T-helper 1 cell treated with Interleukin-12 subunit alpha and Interleukin-12 subunit beta and Interleukin-4 antibody, amounts not matched to agents 30 ng/mL and 1 ng/mL, for 36 hours (primary cell): ENCODE measurements around the gene PDZK1IP1. TPM values are rescaled to one million over a fixed set of nuclear protein-coding genes. Genes with fewer than 3 reads are reported as not detected.

Source experiments
- intact Hi-C: fragments of 100-400 bp; cut with micrococcal nuclease; formaldehyde crosslinking; loops from one replicate; pipeline ENCODE4 v1.15.1; 2024
- total RNA-seq: library from RNA; stranded (reverse); gene quantifications from 2 replicates; pipeline ENCODE4 v1.2.3, GENCODE V29; 2022

PDZK1IP1 gene, protein sequence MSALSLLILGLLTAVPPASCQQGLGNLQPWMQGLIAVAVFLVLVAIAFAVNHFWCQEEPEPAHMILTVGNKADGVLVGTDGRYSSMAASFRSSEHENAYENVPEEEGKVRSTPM
- not detected in 2 replicates for total RNA-seq

DNA sequence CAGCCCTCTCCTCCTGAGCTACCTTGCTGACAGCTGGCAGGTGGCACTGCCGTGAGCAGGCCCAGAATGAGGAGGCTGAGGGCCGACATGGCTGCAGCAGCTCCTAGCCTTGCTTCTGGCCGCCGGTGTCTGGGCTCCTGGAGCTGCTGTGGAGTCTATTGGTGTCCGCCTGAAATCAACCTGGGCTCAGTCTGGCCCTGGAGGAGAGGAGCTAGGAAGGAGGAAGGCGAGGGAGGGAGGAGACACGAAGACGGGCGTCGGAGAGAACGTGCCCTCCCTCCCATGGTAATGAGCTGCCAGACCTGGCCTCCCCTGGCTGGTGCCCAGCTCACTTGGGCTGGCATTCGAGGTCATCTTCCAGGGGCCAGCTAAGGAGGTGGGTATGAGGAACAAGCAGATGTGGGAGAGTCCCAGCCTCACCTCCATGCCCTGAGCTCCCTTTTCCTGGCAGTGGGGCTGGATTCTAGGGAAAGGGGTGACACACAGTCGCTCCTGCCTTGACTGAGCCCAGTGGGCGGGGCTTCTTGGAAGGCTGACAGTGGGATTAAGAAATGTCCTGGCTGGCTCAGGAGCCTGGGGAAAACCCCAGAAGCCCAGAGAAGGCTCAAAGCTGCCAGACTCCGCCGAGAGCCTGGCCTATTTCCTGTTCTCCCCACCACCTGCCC, at the start of gene PDZK1IP1:
TSS of gene PDZK1IP1 (minus strand) at position 193 of the 665 bp plus-strand sequence. CDS start at position 89, 104 bp downstream.
- intact Hi-C loops: loop anchor here (5.0 kb wide), 1 partner anchor 142 kb away; the partner anchor contains the start of gene CMPK1

DNA sequence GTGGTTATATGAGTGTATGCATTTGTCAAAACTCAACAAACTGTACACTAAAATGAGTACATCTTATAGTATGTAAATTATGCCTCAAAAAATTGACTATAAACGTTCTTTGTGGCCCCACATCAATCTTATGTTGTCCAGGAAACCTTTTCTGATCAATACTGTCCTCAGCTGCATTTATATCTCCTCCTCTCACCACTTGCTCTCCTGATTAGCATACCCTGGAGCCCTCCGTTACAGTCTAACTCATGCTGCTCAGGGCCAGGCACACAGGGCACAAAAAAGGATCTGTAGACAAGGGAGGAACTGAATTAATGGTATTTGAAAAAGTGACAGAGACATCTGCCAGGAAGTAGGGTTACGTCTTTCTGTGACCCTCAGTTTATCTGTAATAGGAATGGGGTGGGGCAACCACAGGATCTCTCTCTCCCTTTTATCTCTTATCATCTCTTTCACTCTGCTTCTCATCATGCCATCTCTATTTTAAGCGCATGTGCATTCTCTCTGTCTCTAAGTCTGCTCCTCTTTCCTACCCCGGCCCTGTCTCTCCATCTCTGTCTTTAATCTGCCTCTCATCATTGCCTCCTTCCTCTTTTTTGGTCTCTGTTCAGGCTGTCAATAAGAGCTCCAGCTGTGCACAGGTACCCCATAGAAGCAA, 49.2 kb upstream of the PDZK1IP1 start:
- intact Hi-C loops: no loop called here

- intact Hi-C loops: no loop called here
Measured at GRCh38 chr1:47235806-47236205, 46.0 kb upstream of the PDZK1IP1 start.

GRCh38 chr1:47235241-47235681, 45.4 kb upstream of the PDZK1IP1 start:
- intact Hi-C loops: no loop called here

- intact Hi-C loops: loop anchor here (2.0 to 5.0 kb wide), 3 partner anchors 204 to 742 kb away; no protein-coding TSS in a partner anchor
Measured at GRCh38 chr1:47233186-47233585, 43.4 kb upstream of the PDZK1IP1 start.

DNA sequence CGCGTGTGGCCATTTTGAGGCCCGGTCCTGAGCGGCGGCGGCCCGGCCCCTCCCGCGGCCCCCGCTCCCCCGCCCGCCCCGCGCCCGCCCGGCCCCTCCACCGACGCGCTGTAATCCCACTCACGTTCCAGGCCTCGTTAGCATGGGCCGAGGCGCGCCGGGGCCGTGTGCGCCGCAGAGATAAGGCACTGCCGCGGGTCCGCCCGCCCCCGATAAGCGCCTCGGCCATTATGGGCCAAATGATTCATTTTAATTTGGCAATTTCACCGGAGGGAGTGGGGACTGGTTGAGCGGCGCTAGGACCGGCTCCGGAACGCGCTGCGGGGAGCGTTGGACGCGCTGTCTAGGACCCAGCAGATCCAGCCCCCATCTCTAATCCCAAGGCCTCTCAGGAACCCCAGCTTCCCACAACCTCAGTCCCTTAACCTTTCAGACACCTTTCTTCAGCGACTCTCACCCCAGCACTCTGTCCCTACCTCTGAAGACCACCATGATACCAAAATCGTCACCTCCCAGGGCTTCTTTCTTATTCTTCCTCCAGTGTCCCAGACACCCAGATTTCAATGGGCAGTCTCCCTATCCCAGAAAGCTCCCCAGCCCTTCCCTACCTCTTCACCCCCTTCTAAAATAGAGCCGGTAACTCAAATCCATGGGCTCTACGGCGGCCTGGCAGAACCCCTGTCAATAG, 42.5 kb upstream of the PDZK1IP1 start, which contains the start of gene TAL1:
TSS of gene TAL1 (minus strand) at position 39 of the 688 bp plus-strand sequence. CDS start 6,337 bp downstream, outside the sequence.
- intact Hi-C loops: loop anchor here (2.0 to 5.0 kb wide), 3 partner anchors 204 to 742 kb away; no protein-coding TSS in a partner anchor

GRCh38 chr1:47231301-47232186, 41.7 kb upstream of the PDZK1IP1 start:
- intact Hi-C loops: loop anchor here (1.0 to 5.0 kb wide), 5 partner anchors 52 to 741 kb away; no protein-coding TSS in a partner anchor

DNA sequence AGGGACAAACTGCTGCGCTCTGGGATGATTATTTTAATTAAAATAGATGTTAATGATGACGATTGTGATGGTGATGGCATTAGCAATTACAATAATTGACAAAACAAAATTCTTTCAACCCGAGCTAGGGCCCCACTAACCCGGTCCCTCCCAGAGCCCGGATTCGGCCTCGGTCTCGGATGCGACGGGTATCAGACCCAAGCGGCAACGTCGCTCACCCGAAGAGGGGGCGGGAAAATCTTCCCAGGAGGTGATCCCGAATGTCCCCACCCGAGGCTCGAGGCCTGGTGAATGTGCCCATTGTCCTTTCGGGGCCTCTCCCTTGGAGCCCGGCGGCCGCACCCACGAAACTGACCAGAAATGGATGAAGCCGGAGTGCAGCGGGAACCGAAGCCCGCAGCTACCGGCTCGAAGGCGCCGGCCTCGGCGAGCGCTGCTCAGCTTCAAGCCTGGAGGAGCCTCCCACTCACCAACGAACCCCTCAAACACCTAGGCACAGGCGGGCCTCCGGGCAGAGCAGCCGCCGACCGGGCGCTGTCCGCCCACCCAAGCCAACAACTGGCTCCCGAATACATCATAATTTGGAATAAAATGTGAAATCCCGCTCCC, 41.0 kb upstream of the PDZK1IP1 start:
- intact Hi-C loops: loop anchor here (1.0 to 5.0 kb wide), 3 partner anchors 51 to 482 kb away; no protein-coding TSS in a partner anchor

- intact Hi-C loops: loop anchor here (2.0 to 5.0 kb wide), 2 partner anchors 215 to 482 kb away; no protein-coding TSS in a partner anchor
Measured at GRCh38 chr1:47229886-47230691, 40.3 kb upstream of the PDZK1IP1 start.

DNA sequence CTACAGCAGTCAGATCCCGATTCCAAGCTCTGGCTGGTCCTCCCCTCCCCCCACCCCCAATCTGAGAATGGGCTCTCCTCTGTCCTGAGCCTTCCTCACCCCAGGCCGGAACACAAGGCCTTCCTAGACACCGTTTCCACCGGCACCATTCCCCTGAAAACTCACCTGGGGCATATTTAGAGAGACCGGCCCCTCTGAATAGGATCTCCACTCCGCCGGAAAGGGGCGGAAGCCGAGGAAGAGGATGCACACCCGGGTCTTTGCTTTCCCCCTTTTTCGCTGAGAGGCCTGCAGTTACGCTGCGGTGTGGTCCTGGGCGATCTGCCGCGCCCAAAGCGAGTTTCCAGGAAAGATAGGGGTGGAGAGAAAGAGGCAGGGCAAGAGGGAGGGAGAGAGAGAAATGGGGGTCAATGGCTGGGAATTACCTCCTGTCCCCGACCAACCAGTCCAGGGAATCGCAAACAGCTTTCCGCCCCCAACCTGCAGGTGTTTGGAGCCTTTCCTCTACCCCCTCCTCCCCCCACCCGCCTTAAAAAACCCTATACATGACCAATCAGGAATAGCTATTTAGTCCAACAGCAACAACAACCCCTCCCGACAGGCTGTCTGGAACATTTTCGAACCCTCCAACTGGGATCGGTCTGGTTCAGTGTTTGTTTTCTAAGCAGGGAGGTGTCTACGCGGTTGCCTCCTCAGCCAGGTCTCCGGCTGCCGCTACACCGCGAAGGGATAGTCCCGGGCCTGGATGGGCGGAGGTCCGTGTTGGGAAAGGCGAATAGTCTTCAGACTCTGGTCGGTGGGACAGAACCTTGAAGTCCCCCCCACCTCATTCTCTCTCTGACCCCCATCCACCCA, 39.4 kb upstream of the PDZK1IP1 start:
- intact Hi-C loops: no loop called here

DNA sequence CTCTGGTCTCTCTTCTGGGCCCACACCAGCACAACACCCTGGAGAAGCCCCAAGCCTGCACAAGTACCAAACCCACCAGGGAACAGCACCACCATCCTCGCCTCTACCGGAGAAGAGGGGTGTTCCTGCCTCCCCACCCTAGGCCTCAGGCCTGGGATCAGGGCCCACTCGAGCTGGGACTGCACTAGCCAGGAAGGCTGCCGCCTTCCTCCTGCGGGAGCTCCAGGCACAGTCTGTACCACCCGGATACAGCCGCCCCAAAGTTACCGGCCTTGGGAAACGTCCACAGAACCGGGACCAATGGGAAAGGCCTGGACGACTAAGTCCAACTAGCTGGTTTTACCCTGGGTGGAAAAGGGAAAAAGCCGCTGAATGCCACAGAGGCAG, 38.8 kb upstream of the PDZK1IP1 start:
- intact Hi-C loops: no loop called here

- intact Hi-C loops: no loop called here
Measured at GRCh38 chr1:47227341-47228232, 37.8 kb upstream of the PDZK1IP1 start.

GRCh38 chr1:47226839-47227215, 37.0 kb upstream of the PDZK1IP1 start:
- intact Hi-C loops: no loop called here

DNA sequence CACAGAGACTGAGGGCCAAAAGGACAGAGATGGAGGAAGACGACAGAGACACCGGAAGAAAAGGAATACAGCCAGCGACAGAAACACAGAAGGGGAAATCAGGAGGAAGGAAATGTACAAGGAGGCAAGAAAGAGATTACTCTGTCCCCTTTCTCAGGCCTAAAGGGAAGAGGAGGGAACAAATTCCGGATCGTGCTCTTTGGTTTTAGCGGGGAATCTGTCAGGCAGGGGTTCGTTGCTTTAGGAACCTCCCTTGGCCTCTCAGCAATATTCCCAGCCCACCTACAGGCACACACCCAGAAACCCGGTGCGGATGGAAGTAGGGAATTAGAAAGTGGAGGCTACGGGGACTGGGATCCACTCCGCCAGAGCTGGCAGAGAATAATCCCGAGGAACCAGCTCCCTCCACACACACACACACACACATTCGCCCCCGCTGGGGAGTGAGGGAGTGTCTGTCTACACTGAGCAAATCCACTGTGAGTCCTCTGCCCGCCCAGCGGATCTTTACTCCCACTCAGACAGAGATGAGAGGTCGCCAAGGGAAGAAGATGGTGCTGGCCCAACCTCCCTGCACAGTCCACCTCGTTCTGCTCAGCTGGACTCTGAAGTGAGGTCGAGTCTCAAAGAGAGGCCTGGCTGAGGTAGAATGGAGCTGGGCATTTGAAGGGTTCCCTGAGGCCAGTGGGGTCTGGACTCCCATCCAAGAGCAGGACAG, 36.4 kb upstream of the PDZK1IP1 start:
- intact Hi-C loops: no loop called here

DNA sequence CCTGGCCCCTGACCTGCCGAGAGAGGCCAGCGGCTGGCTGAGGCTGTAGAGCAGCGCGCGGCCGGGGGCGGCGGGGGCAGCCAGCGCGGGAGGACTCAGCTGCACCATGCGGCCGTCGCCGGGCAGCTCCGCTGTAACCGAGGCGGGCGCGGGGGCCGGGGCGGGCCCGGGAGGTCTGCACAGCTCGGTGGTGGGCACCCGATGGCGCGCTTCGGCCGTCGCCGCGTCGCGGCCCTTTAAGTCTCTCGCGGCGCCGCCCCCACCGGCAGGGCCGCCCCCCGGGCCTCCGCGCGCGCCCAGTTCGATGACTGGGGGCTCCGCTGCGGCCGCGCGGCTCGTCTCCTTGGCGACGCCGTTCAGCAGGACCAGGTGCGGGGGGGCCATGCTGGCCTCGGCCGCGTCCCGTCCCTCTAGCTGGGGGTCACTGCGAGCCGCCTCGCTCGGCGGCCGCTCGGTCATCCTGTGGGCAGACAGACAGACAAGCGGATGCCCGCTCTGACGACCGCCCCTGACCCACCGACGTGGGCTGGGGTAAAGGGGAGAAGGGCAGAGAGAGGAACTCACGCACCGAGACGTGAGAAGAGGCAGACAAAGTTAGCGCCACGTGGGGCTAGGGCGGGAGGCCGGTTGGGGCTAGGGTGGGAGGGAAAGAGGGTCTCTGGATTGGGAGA, 35.7 kb upstream of the PDZK1IP1 start:
- intact Hi-C loops: no loop called here
